GM12878 (cell line): ENCODE data around the gene B3GNT3. TPM values are rescaled to one million over a fixed set of nuclear protein-coding genes. Genes with fewer than 3 reads are reported as not detected.
A peak's percentile ranks its signal among the peaks of the same experiment; 100 is the strongest.

Source experiments
- ATAC-seq: fragments of 200-7000 bp; cut with Tn5 transposase; 3 replicates; pipeline ENCODE4 v1.9.1; 2020; ENCODE audit warnings: mild to moderate bottlenecking, moderate library complexity
- BruUV-seq: library from RNA; stranded (reverse); fragments of 400-500 nt; replicated peaks from 2 replicates; lab custom pipeline; 2021; lab: Mats Ljungman, UMichigan
- CTCF ChIA-PET: fragments of 300-600 bp; sonication (Branson Sonifier 250); formaldehyde crosslinking; extraction: SDS; loops from one replicate; lab custom pipeline; 2021; ENCODE audit warnings: inconsistent platforms; lab: Yijun Ruan, JAX
- POLR2A ChIA-PET: fragments of 350-600 bp; formaldehyde crosslinking; extraction: SDS; loops from one replicate; lab custom pipeline; 2021; ENCODE audit warnings: inconsistent platforms; lab: Charles Lee
- RAD21 ChIA-PET: fragments of 300-600 bp; sonication (Branson Sonifier 250); formaldehyde crosslinking; loops from one replicate; lab custom pipeline; 2023; ENCODE audit warnings: antibody characterized with exemption; ENCODE audit not compliant: unreplicated experiment; lab: Charles Lee
- SMC1A ChIA-PET: fragments of 300-600 bp; sonication (Branson Sonifier 250); formaldehyde crosslinking; loops from one replicate; lab custom pipeline; 2023; ENCODE audit not compliant: unreplicated experiment, uncharacterized antibody; lab: Charles Lee
- DNase-seq: peaks from one replicate; pipeline ENCODE4 v3.0.0-alpha.2; 2011; ENCODE audit warnings: low read depth, low spot score
- FAIRE-seq: peaks from 3 replicates; lab custom pipeline; 2011; peaks lifted over from hg19 to GRCh38; lab: Jason Lieb, UNC
- H2AFZ ChIP-seq: 2 replicates; pipeline ENCODE4 v1.6.0; 2011; ENCODE audit warnings: low read depth, low read length, control low read depth; ENCODE audit not compliant: control insufficient read depth
- H3K27ac ChIP-seq: 2 replicates; pipeline ENCODE4 v1.5.1; 2011; ENCODE audit warnings: control low read depth; ENCODE audit not compliant: control insufficient read depth, insufficient read depth
- H3K27me3 ChIP-seq, 2 experiments: replicated peaks in 1 of 2; 2 replicates each; pipeline versions ENCODE4 v1.6.0 to v1.6.1; 2011; ENCODE audit warnings: low read length in 1 of 2; ENCODE audit not compliant: control insufficient read depth in 2 of 2, insufficient read depth in 2 of 2
- H3K36me3 ChIP-seq, 2 experiments: 2 replicates each; pipeline ENCODE4 v1.5.1; 2011; ENCODE audit warnings: low read length in 1 of 2; ENCODE audit not compliant: control insufficient read depth in 2 of 2, insufficient read depth in 2 of 2
- H3K4me1 ChIP-seq: 2 replicates; pipeline ENCODE4 v1.6.1; 2011; ENCODE audit warnings: mild to moderate bottlenecking, low read length, moderate library complexity, mixed read lengths; ENCODE audit not compliant: control insufficient read depth, insufficient read depth
- H3K4me2 ChIP-seq: 2 replicates; pipeline ENCODE4 v1.6.0; 2011; ENCODE audit warnings: control low read depth; ENCODE audit not compliant: control insufficient read depth, insufficient read depth
- H3K4me3 ChIP-seq: fragments of 200-600 bp; sonication (generic); 2 replicates; pipeline ENCODE4 v1.5.1; 2016
- H3K79me2 ChIP-seq: 2 replicates; pipeline ENCODE4 v1.6.0; 2011; ENCODE audit warnings: low read length; ENCODE audit not compliant: control insufficient read depth, insufficient read depth
- H3K9ac ChIP-seq: 2 replicates; pipeline ENCODE4 v1.8.0; 2011; ENCODE audit warnings: low read length, control low read depth, mixed read lengths; ENCODE audit not compliant: control insufficient read depth, insufficient read depth
- H3K9me3 ChIP-seq: replicated peaks from 3 replicates; pipeline ENCODE4 v1.5.1; 2011; ENCODE audit warnings: mild to moderate bottlenecking, low read length; ENCODE audit not compliant: control insufficient read depth, insufficient read depth
- H4K20me1 ChIP-seq: 2 replicates; pipeline ENCODE4 v1.6.0; 2011; ENCODE audit not compliant: control insufficient read depth, insufficient read depth
- GATAD2B ChIP-seq: fragments of 450-650 bp; conservative IDR thresholded peaks from 2 replicates; pipeline ENCODE4 v1.6.1; 2017; ENCODE audit warnings: low read depth, mild to moderate bottlenecking, moderate library complexity
- LARP7 ChIP-seq: fragments of 450-650 bp; IDR thresholded peaks from 2 replicates; pipeline ENCODE4 v1.6.1; 2017; ENCODE audit warnings: mild to moderate bottlenecking
- PAX8 ChIP-seq: fragments of 450-650 bp; IDR thresholded peaks from 2 replicates; pipeline ENCODE4 v1.6.1; 2017; ENCODE audit warnings: mild to moderate bottlenecking, moderate library complexity
- POLR2A ChIP-seq: IDR thresholded peaks from 2 replicates; pipeline ENCODE4 v1.6.1; 2011; ENCODE audit warnings: low read depth, mild to moderate bottlenecking, low read length
- PRDM15 ChIP-seq: fragments of 450-650 bp; formaldehyde crosslinking; IDR thresholded peaks from 2 replicates; pipeline ENCODE4 v1.4.0; 2020; ENCODE audit warnings: mild to moderate bottlenecking, moderate library complexity
- SIX5 ChIP-seq: IDR thresholded peaks from 2 replicates; pipeline ENCODE4 v1.6.1; 2011; ENCODE audit warnings: mild to moderate bottlenecking, low read depth, low read length, moderate library complexity; ENCODE audit not compliant: severe bottlenecking
- WGBS: methylation state at CpG from one replicate; pipeline ENCODE4 v1.1.6; 2016; ENCODE audit warnings: low lambda C conversion rate; ENCODE audit not compliant: insufficient replicate concordance, insufficient coverage; ENCODE audit errors: missing lambda C conversion rate; 5-methylcytosine and 5-hydroxymethylcytosine counted together
- in situ Hi-C: fragments of 300-500 bp; cut with MboI; formaldehyde crosslinking; loops from 9 replicates; pipeline ENCODE4 v1.14.3; 2018; ENCODE audit warnings: mixed read lengths
- intact Hi-C: fragments of 100-400 bp; cut with micrococcal nuclease; formaldehyde crosslinking; loops from one replicate; pipeline ENCODE4 v1.14.2; 2022; ENCODE audit not compliant: unreplicated experiment
- polyA plus RNA-seq, 11 experiments: library from polyadenylated mRNA; depleted of rRNA in 4 of 11; unstranded in 6 of 11; stranded (reverse) in 5 of 11; fragments of >200 nt; fragmentation: Nextera tagmentation in 4 of 11; fragmentation: Illumina TruSeq in 1 of 11; extraction: Ambion mirVana in 4 of 11; extraction: Trizol in 1 of 11; gene quantifications; 1 replicate in 1 of 11; 2 replicates in 10 of 11; pipeline versions ENCODE4 v1.2.1 to v1.2.3, GENCODE V29; 2011 to 2016; ENCODE audit warnings: inconsistent platforms in 2 of 11, missing spikeins in 2 of 11, low read depth in 1 of 11
- total RNA-seq, 4 experiments: library from RNA; depleted of rRNA in 3 of 4; stranded (reverse); fragments of >200 nt in 3 of 4; fragmentation: Illumina TruSeq in 1 of 4; extraction: Trizol in 1 of 4; gene quantifications; 2 replicates each; pipeline versions ENCODE4 v1.2.1 to v1.2.3, GENCODE V29; 2013 to 2021
- TF ChIP-seq, protein P1 (sequence below): fragments of 450-650 bp; conservative IDR thresholded peaks from 2 replicates; pipeline ENCODE4 v1.6.1; 2017; ENCODE audit warnings: mild to moderate bottlenecking, moderate library complexity

B3GNT3 gene
- total and polyA plus RNA-seq, 10 of the 15 experiments (the other 5 are each of a cell fraction or from before 2014, with no cell fraction given), result not detected

DNA sequence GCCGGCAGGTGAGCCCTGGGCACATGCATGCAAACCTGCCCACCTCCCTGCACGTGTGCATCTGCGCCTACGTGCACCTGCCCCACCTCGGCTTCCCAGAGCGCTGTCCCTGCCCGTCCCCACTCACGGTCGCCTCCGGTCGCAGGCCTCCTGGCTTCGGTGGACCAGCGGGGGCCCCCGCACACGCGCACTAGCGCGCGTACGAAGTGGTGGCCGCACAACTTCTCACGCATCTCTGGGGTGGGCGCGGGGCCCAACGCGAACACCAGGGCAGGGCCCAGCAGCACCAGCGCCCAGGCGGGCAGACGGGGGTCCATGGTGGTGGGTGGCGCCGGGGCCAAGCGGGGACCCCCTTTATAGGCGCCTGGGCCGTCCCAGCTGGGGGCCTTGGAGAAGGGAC is 26.3 kb downstream of the B3GNT3 start, which contains the start of gene INSL3:
INSL3 (minus strand) TSS at position 330 of the 400 bp plus-strand sequence; CDS start at position 317, 13 bp downstream.
- CTCF ChIA-PET, result no interaction called here
- Histone ChIP-seq H3K36me3 (no peaks in the 10 kb centered on the region; a peak in 1 of 4 replicates), H3K9me3 (no peaks in the 10 kb centered on the region), H3K27me3 (no peaks in the 10 kb centered on the region), H3K4me3 (no peak within 1 kb of the TSS), H2AFZ (no peak within 1 kb of the TSS), H3K27ac (no peak within 1 kb of the TSS), H3K9ac (no peak within 1 kb of the TSS), H3K79me2 (no peaks in the 10 kb centered on the region), H3K4me1 (no peaks in the 10 kb centered on the region), H3K4me2 (no peak within 1 kb of the TSS), H4K20me1 (no peaks in the 10 kb centered on the region)
- intact Hi-C loops, result no loop called here
- TF ChIP-seq PRDM15 (no peak), GATAD2B (no peak), SIX5 (no peak), POLR2A (peak; percentile 44; the same call in 1 of the 2 replicates), PAX8 (no peak), LARP7 (no peak)
- TF ChIP-seq, protein P1, sequence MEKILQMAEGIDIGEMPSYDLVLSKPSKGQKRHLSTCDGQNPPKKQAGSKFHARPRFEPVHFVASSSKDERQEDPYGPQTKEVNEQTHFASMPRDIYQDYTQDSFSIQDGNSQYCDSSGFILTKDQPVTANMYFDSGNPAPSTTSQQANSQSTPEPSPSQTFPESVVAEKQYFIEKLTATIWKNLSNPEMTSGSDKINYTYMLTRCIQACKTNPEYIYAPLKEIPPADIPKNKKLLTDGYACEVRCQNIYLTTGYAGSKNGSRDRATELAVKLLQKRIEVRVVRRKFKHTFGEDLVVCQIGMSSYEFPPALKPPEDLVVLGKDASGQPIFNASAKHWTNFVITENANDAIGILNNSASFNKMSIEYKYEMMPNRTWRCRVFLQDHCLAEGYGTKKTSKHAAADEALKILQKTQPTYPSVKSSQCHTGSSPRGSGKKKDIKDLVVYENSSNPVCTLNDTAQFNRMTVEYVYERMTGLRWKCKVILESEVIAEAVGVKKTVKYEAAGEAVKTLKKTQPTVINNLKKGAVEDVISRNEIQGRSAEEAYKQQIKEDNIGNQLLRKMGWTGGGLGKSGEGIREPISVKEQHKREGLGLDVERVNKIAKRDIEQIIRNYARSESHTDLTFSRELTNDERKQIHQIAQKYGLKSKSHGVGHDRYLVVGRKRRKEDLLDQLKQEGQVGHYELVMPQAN, result no peak
- FAIRE-seq (no peak), DNase-seq (no peak), ATAC-seq (no peak)
- in situ Hi-C loops, result no loop called here
- POLR2A ChIA-PET, result no interaction called here
- no TSS peak for BruUV-seq
- 82% methylated on average over 33 of the region's 34 CpGs for WGBS
- SMC1A ChIA-PET, result no interaction called here
- RAD21 ChIA-PET, result no interaction called here
